HepG2 (cell line): Measurements from ENCODE around the gene RRAS2. TPM values are rescaled to one million over a fixed set of nuclear protein-coding genes. Genes with fewer than 3 reads are reported as not detected.

Source experiments
- ATAC-seq: fragments of 200-7000 bp; cut with Tn5 transposase; 3 replicates; pipeline ENCODE4 v1.9.1; 2020; ENCODE audit warnings: mild to moderate bottlenecking, moderate library complexity
- BruUV-seq: library from RNA; stranded (reverse); fragments of 400-500 nt; replicated peaks from 2 replicates; lab custom pipeline; 2021; lab: Mats Ljungman, UMichigan
- CTCF ChIA-PET: fragments of 300-600 bp; formaldehyde crosslinking; extraction: SDS; loops from one replicate; lab custom pipeline; 2021; ENCODE audit warnings: low total read pairs, inconsistent platforms, low intra/inter-chr PET ratio; lab: Yijun Ruan, JAX
- POLR2A ChIA-PET: fragments of 350-600 bp; sonication (Branson Sonifier 250); formaldehyde crosslinking; loops from one replicate; lab custom pipeline; 2020; ENCODE audit warnings: antibody characterized with exemption, inconsistent platforms; lab: Yijun Ruan, JAX
- DNase-seq: peaks from one replicate; pipeline ENCODE4 v3.0.0-alpha.2; 2015; ENCODE audit warnings: low spot score
- FAIRE-seq: peaks from 3 replicates; lab custom pipeline; 2011; peaks lifted over from hg19 to GRCh38; lab: Jason Lieb, UNC
- H2AFZ ChIP-seq: one replicate; pipeline ENCODE4 v1.6.1; 2011; ENCODE audit warnings: low read length, inconsistent platforms
- H3K27ac ChIP-seq: fragments of 300-600 bp; 3 replicates; pipeline ENCODE4 v1.8.0; 2011; ENCODE audit warnings: mixed run types, mild to moderate bottlenecking, mixed read lengths, low read length, inconsistent platforms; ENCODE audit not compliant: insufficient read depth; ENCODE audit errors: extremely low read length
- H3K27me3 ChIP-seq, 2 experiments: fragments of 200-600 bp in 1 of 2; 2 replicates in 1 of 2; 3 replicates in 1 of 2; pipeline versions ENCODE4 v1.6.0 to v1.8.0; 2011; ENCODE audit warnings: low read length in 2 of 2, mild to moderate bottlenecking in 2 of 2, moderate library complexity in 2 of 2, inconsistent platforms in 1 of 2; ENCODE audit not compliant: insufficient read depth in 2 of 2, control insufficient read depth in 1 of 2
- H3K36me3 ChIP-seq, 2 experiments: fragments of 200-600 bp in 1 of 2; replicated peaks in 1 of 2; 2 replicates in 1 of 2; 3 replicates in 1 of 2; pipeline versions ENCODE4 v1.5.1 to v1.8.0; 2011; ENCODE audit warnings: low read length in 2 of 2, inconsistent platforms in 1 of 2; ENCODE audit not compliant: insufficient read depth in 2 of 2, control insufficient read depth in 1 of 2
- H3K4me1 ChIP-seq: 2 replicates; pipeline ENCODE4 v1.5.1; 2012; ENCODE audit warnings: low read length, inconsistent platforms; ENCODE audit not compliant: insufficient read depth
- H3K4me2 ChIP-seq: 2 replicates; pipeline ENCODE4 v1.6.0; 2011; ENCODE audit warnings: low read depth, low read length, inconsistent platforms
- H3K4me3 ChIP-seq, 3 experiments: fragments of 200-600 bp in 1 of 3; sonication (generic), shearing (Covaris generic) in 1 of 3; replicated peaks in 1 of 3; 2 replicates each; pipeline ENCODE4 v1.5.1; 2011 to 2016; ENCODE audit warnings: low read length in 3 of 3, inconsistent platforms in 2 of 3, low read depth in 2 of 3, mild to moderate bottlenecking in 2 of 3, control low read depth in 1 of 3, mixed read lengths in 1 of 3; ENCODE audit not compliant: insufficient read depth in 1 of 3
- H3K79me2 ChIP-seq: one replicate; pipeline ENCODE4 v1.6.1; 2011; ENCODE audit warnings: low read length, inconsistent platforms; ENCODE audit not compliant: insufficient read depth
- H3K9ac ChIP-seq: 2 replicates; pipeline ENCODE4 v1.6.0; 2011; ENCODE audit warnings: mild to moderate bottlenecking, low read depth, low read length, inconsistent platforms; ENCODE audit not compliant: insufficient read depth
- H3K9me3 ChIP-seq: 2 replicates; pipeline ENCODE4 v1.5.1; 2012; ENCODE audit warnings: mild to moderate bottlenecking, low read length
- H4K20me1 ChIP-seq: 2 replicates; pipeline ENCODE4 v1.6.0; 2011; ENCODE audit warnings: inconsistent platforms, mild to moderate bottlenecking, low read length, moderate library complexity; ENCODE audit not compliant: insufficient read depth
- ARNTL ChIP-seq: sonication (generic); formaldehyde crosslinking; IDR thresholded peaks from 2 replicates; pipeline ENCODE4 v1.4.0; 2020; ENCODE audit warnings: mild to moderate bottlenecking, missing genetic modification reagents
- CEBPZ ChIP-seq: IDR thresholded peaks from 2 replicates; pipeline ENCODE4 v1.6.1; 2012; ENCODE audit warnings: low read length, improper control_type of control experiment
- ELF1 ChIP-seq: sonication (generic); formaldehyde crosslinking; IDR thresholded peaks from 2 replicates; pipeline ENCODE4 v1.4.0; 2020; ENCODE audit warnings: missing genetic modification reagents
- GTF3A ChIP-seq: sonication (generic); formaldehyde crosslinking; conservative IDR thresholded peaks from 2 replicates; pipeline ENCODE4 v1.4.0; 2020; ENCODE audit warnings: mild to moderate bottlenecking, missing genetic modification reagents
- HOXA5 ChIP-seq: sonication (generic); formaldehyde crosslinking; IDR thresholded peaks from 2 replicates; pipeline ENCODE4 v1.4.0; 2020; ENCODE audit warnings: missing genetic modification reagents
- IRF9 ChIP-seq: sonication (generic); formaldehyde crosslinking; IDR thresholded peaks from 2 replicates; pipeline ENCODE4 v1.8.0; 2022; ENCODE audit warnings: missing genetic modification reagents, mild to moderate bottlenecking, borderline replicate concordance
- KDM6A ChIP-seq: IDR thresholded peaks from 2 replicates; pipeline ENCODE4 v1.6.1; 2016; ENCODE audit warnings: low read depth
- MAF1 ChIP-seq: sonication (generic); formaldehyde crosslinking; IDR thresholded peaks from 2 replicates; pipeline ENCODE4 v1.5.0; 2020; ENCODE audit warnings: missing genetic modification reagents, borderline replicate concordance
- NFRKB ChIP-seq: fragments of 450-650 bp; IDR thresholded peaks from 2 replicates; pipeline ENCODE4 v1.6.1; 2017
- ZGPAT ChIP-seq: IDR thresholded peaks from 2 replicates; pipeline ENCODE4 v1.6.1; 2016; ENCODE audit warnings: mild to moderate bottlenecking
- ZNF354B ChIP-seq: sonication (generic); formaldehyde crosslinking; IDR thresholded peaks from 2 replicates; pipeline ENCODE4 v1.8.0; 2022; ENCODE audit warnings: mild to moderate bottlenecking, missing genetic modification reagents
- WGBS: methylation state at CpG from one replicate; pipeline ENCODE4 v1.1.6; 2017; ENCODE audit warnings: low lambda C conversion rate; 5-methylcytosine and 5-hydroxymethylcytosine counted together
- in situ Hi-C: cut with HindIII; loops from 2 replicates; pipeline ENCODE4 v1.10.0; 2017; ENCODE audit warnings: low pct_unique_long_range_greater_than_20kb; ENCODE audit not compliant: extremely low pct_ligation_motif_present
- intact Hi-C: fragments of 100-400 bp; cut with micrococcal nuclease; formaldehyde crosslinking; loops from one replicate; pipeline ENCODE4 v1.10.0; 2022; ENCODE audit not compliant: unreplicated experiment
- polyA plus RNA-seq, 8 experiments: library from polyadenylated mRNA; depleted of rRNA in 3 of 8; stranded (reverse) in 7 of 8; unstranded in 1 of 8; fragments of >200 nt; fragmentation: Illumina TruSeq in 4 of 8; extraction: Trizol in 4 of 8; gene quantifications; 2 replicates each; pipeline versions ENCODE4 v1.2.1 to v1.2.3, GENCODE V29; 2011 to 2016; ENCODE audit warnings: low read depth in 4 of 8, missing spikeins in 1 of 8, mixed read lengths in 1 of 8; ENCODE audit not compliant: insufficient read depth in 1 of 8
- total RNA-seq, 5 experiments: library from RNA; depleted of rRNA; stranded (reverse); fragments of >200 nt; fragmentation: Illumina TruSeq; extraction: Trizol; gene quantifications; 2 replicates each; pipeline ENCODE4 v1.2.3, GENCODE V29; 2016; ENCODE audit warnings: low read depth in 1 of 5

Gene RRAS2
- total and polyA plus RNA-seq, 2 of the 13 experiments (the other 11 are each of a cell fraction or from before 2014, with no cell fraction given) = 19.0 to 44.1 TPM

- H4K20me1 ChIP-seq = no peaks in the 10 kb centered on the region
- FAIRE-seq (no peak), ATAC-seq (no peak), DNase-seq (no peak)
- H2AFZ ChIP-seq = no peak overlapping the region
- no peak for TF ChIP-seq IRF9 (CRISPR knock-in tag)
- no peak for TF ChIP-seq ZNF354B (CRISPR knock-in tag)
- TF ChIP-seq GTF3A (CRISPR knock-in tag) = no peak
- TF ChIP-seq KDM6A (CRISPR knock-in tag) = no peak
- TF ChIP-seq ELF1 = no peak
- no peak for TF ChIP-seq HOXA5 (CRISPR knock-in tag)
- no peak for TF ChIP-seq ARNTL (CRISPR knock-in tag)
- TF ChIP-seq ZGPAT (CRISPR knock-in tag) = no peak
- TF ChIP-seq NFRKB = no peak
- no peak for TF ChIP-seq CEBPZ
- no peak for TF ChIP-seq MAF1 (CRISPR knock-in tag)
- 28% methylated on average over 2 of the region's 2 CpGs for WGBS
- H3K4me3 ChIP-seq = no peak overlapping the region
- peaks cover 0 to 7% of the 10 kb centered on the region in 2 experiments; a peak in 2 of 5 replicates for H3K27me3 ChIP-seq
- no peaks in the 10 kb centered on the region for H3K9me3 ChIP-seq
- ChIA-PET POLR2A (no interaction called here), CTCF (no interaction called here)
- H3K4me1 ChIP-seq = peaks cover 18% of the 10 kb centered on the region
- no peak overlapping the region for H3K9ac ChIP-seq
- H3K27ac ChIP-seq = no peak overlapping the region
- H3K36me3 ChIP-seq = no peaks in the 10 kb centered on the region
- H3K79me2 ChIP-seq = no peaks in the 10 kb centered on the region
- BruUV-seq = no TSS peak
- no peak overlapping the region for H3K4me2 ChIP-seq
- intact Hi-C loops = no loop called here
- in situ Hi-C loops = no loop called here
These were observed 13.0 kb upstream of the RRAS2 start for GRCh38 chr11:14372011-14372410.
